Fibroblast of lung (primary cell): Measurements from ENCODE around the gene SUPT3H.

ENCODE experiments used
- EZH2 ChIP-seq: IDR thresholded peaks from 2 replicates; pipeline ENCODE4 v1.5.1; 2012; ENCODE audit warnings: low read length, control low read depth, mild to moderate bottlenecking; ENCODE audit errors: missing control alignments
- TF ChIP-seq, protein P1 (sequence below), 2 donors: IDR thresholded peaks in 1 of 2; conservative IDR thresholded peaks in 1 of 2; 1 replicate in 1 of 2; 2 replicates in 1 of 2; pipeline ENCODE4 v1.5.1; 2011 to 2012; ENCODE audit warnings: low read length in 2 of 2, control low read depth in 1 of 2, inconsistent platforms in 1 of 2, low read depth in 1 of 2, mild to moderate bottlenecking in 1 of 2

DNA sequence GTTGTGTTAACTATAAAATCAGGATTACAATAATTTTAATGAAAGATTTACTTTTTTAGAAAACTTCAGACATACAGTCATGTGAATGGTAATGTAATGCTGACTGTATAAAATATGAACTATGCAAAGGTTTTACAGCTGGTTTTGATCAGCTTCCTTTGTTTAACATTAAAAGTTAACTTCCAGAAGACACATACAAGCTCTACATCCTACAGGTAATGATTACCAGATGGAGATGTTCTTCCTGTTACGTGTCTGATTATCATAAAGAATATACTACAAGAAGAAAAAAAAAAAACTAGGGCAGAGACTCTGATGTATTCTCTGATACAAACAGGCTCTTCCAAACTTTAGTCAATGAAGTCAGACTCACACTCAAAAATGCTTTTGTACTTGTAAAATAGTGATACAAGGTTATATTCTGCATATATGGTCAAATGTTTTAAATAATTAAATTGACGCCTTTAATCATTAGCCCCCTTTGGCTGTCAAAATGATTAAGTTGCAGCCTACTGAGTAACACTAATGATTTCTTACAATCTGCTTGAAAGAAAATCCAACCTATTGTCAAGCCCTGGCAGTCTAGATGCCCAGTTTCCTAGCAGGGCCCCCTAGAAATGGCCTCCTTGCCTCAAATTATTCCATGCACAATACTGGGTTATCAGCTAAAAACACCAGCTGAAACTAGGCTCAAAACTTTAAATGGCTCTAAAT is 301.4 kb downstream of the SUPT3H start:
- TF ChIP-seq, protein P1, sequence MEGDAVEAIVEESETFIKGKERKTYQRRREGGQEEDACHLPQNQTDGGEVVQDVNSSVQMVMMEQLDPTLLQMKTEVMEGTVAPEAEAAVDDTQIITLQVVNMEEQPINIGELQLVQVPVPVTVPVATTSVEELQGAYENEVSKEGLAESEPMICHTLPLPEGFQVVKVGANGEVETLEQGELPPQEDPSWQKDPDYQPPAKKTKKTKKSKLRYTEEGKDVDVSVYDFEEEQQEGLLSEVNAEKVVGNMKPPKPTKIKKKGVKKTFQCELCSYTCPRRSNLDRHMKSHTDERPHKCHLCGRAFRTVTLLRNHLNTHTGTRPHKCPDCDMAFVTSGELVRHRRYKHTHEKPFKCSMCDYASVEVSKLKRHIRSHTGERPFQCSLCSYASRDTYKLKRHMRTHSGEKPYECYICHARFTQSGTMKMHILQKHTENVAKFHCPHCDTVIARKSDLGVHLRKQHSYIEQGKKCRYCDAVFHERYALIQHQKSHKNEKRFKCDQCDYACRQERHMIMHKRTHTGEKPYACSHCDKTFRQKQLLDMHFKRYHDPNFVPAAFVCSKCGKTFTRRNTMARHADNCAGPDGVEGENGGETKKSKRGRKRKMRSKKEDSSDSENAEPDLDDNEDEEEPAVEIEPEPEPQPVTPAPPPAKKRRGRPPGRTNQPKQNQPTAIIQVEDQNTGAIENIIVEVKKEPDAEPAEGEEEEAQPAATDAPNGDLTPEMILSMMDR (conservative IDR thresholded peaks at IDR 0.05 in 1 of 2, IDR thresholded peaks at IDR 0.05 in 1 of 2; ENCODE audit: low read depth in 1 of 2, low read length in 2 of 2): no peak
- TF ChIP-seq EZH2: no peak
